Activated CD4-positive, alpha-beta T cell treated with anti-CD3 and anti-CD28 coated beads, Interleukin-2, amount 10 ng/mL, durations not matched to agents 7 days and 5 days (primary cell): ENCODE results near the gene IL20. TPM values are rescaled to one million over a fixed set of nuclear protein-coding genes. Genes with fewer than 3 reads are reported as not detected.

Source experiments
- CTCF ChIA-PET: fragments of 350-600 bp; sonication (Branson Sonifier 250); formaldehyde crosslinking; loops from one replicate; lab custom pipeline; 2021; ENCODE audit warnings: antibody characterized with exemption; lab: Charles Lee
- POLR2A ChIA-PET: fragments of 350-600 bp; sonication (Branson Sonifier 250); formaldehyde crosslinking; loops from one replicate; lab custom pipeline; 2021; ENCODE audit warnings: antibody characterized with exemption; lab: Charles Lee
- DNase-seq: peaks from one replicate; pipeline ENCODE4 v3.0.0-alpha.2; 2020
- H3K27ac Mint-ChIP-seq: one replicate; pipeline ENCODE4 v1.8.0; 2021; ENCODE audit warnings: mild to moderate bottlenecking, moderate library complexity, mixed read lengths
- H3K27me3 Mint-ChIP-seq: one replicate; pipeline ENCODE4 v1.8.0; 2021; ENCODE audit warnings: mixed read lengths
- H3K36me3 Mint-ChIP-seq: one replicate; pipeline ENCODE4 v1.8.0; 2021; ENCODE audit warnings: low read depth, mixed read lengths
- H3K4me1 Mint-ChIP-seq: one replicate; pipeline ENCODE4 v1.8.0; 2021; ENCODE audit warnings: mixed read lengths
- H3K4me3 Mint-ChIP-seq: one replicate; pipeline ENCODE4 v1.8.0; 2021; ENCODE audit warnings: mild to moderate bottlenecking, moderate library complexity, mixed read lengths
- H3K9me3 Mint-ChIP-seq: one replicate; pipeline ENCODE4 v1.8.0; 2021; ENCODE audit warnings: mixed read lengths
- total RNA-seq, 2 experiments: library from RNA; stranded (reverse); gene quantifications; one replicate each; pipeline ENCODE4 v1.2.3, GENCODE V29; 2021

The IL20 gene
- total RNA-seq, 2 experiments from 2014 or later, result not detected

GRCh38 chr1:206863266-206863665 lies 2.2 kb upstream of the IL20 start:
- ChIA-PET POLR2A (no interaction called here), CTCF (interaction anchor here (0.5 to 1.5 kb wide), 3 partner anchors 13 to 50 kb away, joined by 3 to 4 read pairs (median 4); no protein-coding TSS in a partner anchor)
- no peak overlapping the region for H3K4me3 Mint-ChIP-seq

DNA sequence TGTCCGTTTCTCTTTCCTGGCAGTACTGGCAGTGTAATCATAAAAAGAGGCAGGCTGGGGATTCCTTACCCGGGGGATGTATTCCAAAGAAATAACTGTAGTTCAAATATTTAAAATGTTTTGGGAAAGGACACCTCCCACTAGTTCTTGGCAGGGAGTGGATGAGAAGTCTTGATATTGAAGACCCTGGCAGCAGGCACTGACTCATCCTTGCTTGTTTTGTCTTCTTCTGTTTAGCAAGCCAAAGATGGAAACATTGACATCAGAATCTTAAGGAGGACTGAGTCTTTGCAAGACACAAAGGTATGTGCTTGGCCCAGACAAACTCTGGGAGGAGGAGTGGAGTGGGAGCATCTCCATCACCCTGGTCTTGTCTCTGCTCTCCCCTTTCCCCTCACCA lies 639 bp downstream of the IL20 start:
- peaks cover 36% of the 10 kb centered on the region for H3K27me3 Mint-ChIP-seq
- H3K4me3 Mint-ChIP-seq, result no peak overlapping the region
- POLR2A ChIA-PET, result no interaction called here
- CTCF ChIA-PET, result interaction anchor here (0.7 to 1.3 kb wide), 3 partner anchors 37 to 82 kb away, joined by 3 to 5 read pairs (median 3); no protein-coding TSS in a partner anchor
- no peak for DNase-seq
- H3K36me3 Mint-ChIP-seq, result no peaks in the 10 kb centered on the region
- peaks cover 2% of the 10 kb centered on the region for H3K9me3 Mint-ChIP-seq
- H3K27ac Mint-ChIP-seq, result no peak overlapping the region
- H3K4me1 Mint-ChIP-seq, result peaks cover 5% of the 10 kb centered on the region

More at GRCh38 chr1:206863266-206863665, 2.2 kb upstream of the IL20 start:
- peaks cover 2% of the 10 kb centered on the region for H3K9me3 Mint-ChIP-seq
- H3K27me3 Mint-ChIP-seq, result peaks cover 33% of the 10 kb centered on the region
- no peak for DNase-seq
- no peak overlapping the region for H3K27ac Mint-ChIP-seq
- H3K4me1 Mint-ChIP-seq, result peaks cover 12% of the 10 kb centered on the region
- H3K36me3 Mint-ChIP-seq, result peaks cover 3% of the 10 kb centered on the region

- no peak for DNase-seq
- peaks cover 12% of the 10 kb centered on the region for H3K9me3 Mint-ChIP-seq
- POLR2A ChIA-PET, result no interaction called here
- H3K4me1 Mint-ChIP-seq, result peaks cover 5% of the 10 kb centered on the region
- H3K27ac Mint-ChIP-seq, result no peak overlapping the region
- CTCF ChIA-PET, result interaction anchor here (1.4 to 1.5 kb wide), 2 partner anchors 45 to 133 kb away, joined by 3 to 4 read pairs; no protein-coding TSS in a partner anchor
- peaks cover 2% of the 10 kb centered on the region for H3K36me3 Mint-ChIP-seq
- peaks cover 32% of the 10 kb centered on the region for H3K27me3 Mint-ChIP-seq
- H3K4me3 Mint-ChIP-seq, result no peak overlapping the region
Observed at GRCh38 chr1:206867239-206867638, 1.8 kb downstream of the IL20 start.

DNA sequence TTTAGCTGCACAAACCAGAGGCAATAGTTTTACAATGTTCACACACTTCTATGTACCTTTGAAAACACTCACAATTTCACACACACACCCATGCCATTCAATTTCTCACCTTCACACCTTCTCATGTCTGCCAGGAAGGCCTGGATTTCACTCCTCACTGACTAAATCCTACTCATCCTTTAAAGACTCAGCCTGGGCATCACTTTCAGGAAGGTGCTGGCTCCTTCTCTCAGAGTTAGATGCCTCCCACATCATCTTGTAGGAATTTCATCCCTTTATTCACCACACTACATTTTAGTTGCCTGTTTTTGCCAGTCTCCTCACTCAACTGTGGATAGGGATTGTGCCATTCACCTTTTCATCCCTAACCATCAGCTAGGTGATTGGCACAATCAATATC lies 2.3 kb downstream of the IL20 start:
- Mint-ChIP-seq H3K9me3 (peaks cover 16% of the 10 kb centered on the region), H3K36me3 (peaks cover 2% of the 10 kb centered on the region)
- CTCF ChIA-PET, result interaction anchor here (0.7 to 1.5 kb wide), 5 partner anchors 8 to 133 kb away, joined by 3 to 4 read pairs (median 3); no protein-coding TSS in a partner anchor

DNA sequence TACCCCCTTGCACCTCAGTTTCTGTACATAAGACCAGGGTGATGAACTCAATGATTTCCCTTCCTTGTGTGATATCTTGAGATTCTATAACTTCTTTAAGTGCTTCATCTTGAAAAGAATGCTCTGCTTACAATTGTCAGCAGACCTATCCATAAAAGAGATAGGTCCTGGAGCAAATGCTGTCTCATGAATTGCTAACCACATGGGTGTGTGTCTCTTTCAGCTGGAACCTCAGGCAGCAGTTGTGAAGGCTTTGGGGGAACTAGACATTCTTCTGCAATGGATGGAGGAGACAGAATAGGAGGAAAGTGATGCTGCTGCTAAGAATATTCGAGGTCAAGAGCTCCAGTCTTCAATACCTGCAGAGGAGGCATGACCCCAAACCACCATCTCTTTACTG lies 2.8 kb downstream of the IL20 start:
- Mint-ChIP-seq H3K27ac (no peak overlapping the region), H3K36me3 (peaks cover 2% of the 10 kb centered on the region), H3K9me3 (peaks cover 19% of the 10 kb centered on the region), H3K4me1 (peaks cover 5% of the 10 kb centered on the region), H3K27me3 (peaks cover 26% of the 10 kb centered on the region), H3K4me3 (no peak overlapping the region)
- no peak for DNase-seq
- POLR2A ChIA-PET, result no interaction called here
- CTCF ChIA-PET, result interaction anchor here (0.7 to 1.5 kb wide), 5 partner anchors 9 to 134 kb away, joined by 3 to 4 read pairs (median 3); no protein-coding TSS in a partner anchor

More for the DNA sequence above, 2.3 kb downstream of the IL20 start:
- no peak for DNase-seq
- Mint-ChIP-seq H3K4me3 (no peak overlapping the region), H3K4me1 (peaks cover 5% of the 10 kb centered on the region), H3K27me3 (peaks cover 31% of the 10 kb centered on the region), H3K27ac (no peak overlapping the region)
- POLR2A ChIA-PET, result no interaction called here

DNA sequence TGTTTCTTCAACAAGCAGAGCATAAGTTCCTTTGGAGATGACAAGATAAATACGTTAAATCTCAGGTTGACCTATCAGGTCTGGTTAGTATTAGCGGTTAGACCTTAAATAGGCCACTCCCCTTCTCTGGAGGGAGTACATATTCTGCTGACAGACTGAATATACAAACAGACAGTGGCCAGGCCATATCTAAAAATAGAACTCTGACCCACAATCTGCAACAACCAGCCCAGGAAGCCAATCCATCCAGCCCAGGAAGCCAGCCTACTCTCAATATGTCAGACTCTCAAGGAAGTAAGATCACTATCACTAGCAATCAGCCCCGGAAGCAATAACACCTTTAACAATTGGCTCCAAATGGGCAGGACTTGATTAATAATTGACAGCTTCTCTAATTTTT lies 6.7 kb downstream of the IL20 start:
- Mint-ChIP-seq H3K27ac (no peak overlapping the region), H3K4me3 (no peak overlapping the region), H3K9me3 (peaks cover 34% of the 10 kb centered on the region), H3K36me3 (peaks cover 6% of the 10 kb centered on the region), H3K27me3 (peaks cover 16% of the 10 kb centered on the region), H3K4me1 (no peaks in the 10 kb centered on the region)
- ChIA-PET CTCF (interaction anchor here (0.8 to 2.1 kb wide), 7 partner anchors 10 to 55 kb away, joined by 3 to 6 read pairs (median 3); no protein-coding TSS in a partner anchor), POLR2A (no interaction called here)
- no peak for DNase-seq

GRCh38 chr1:206873603-206874188 lies 8.3 kb downstream of the IL20 start:
- ChIA-PET CTCF (interaction anchor here (1.2 to 2.1 kb wide), 2 partner anchors 14 to 139 kb away, joined by 4 to 6 read pairs; no protein-coding TSS in a partner anchor), POLR2A (no interaction called here)

GRCh38 chr1:206875752-206876377 lies 10.4 kb downstream of the IL20 start:
- Mint-ChIP-seq H3K27ac (no peak overlapping the region), H3K27me3 (peaks cover 5% of the 10 kb centered on the region), H3K36me3 (peaks cover 15% of the 10 kb centered on the region), H3K4me3 (no peak overlapping the region), H3K9me3 (peaks cover 57% of the 10 kb centered on the region), H3K4me1 (no peaks in the 10 kb centered on the region)
- ChIA-PET POLR2A (no interaction called here), CTCF (interaction anchor here (0.6 kb wide), 1 partner anchor 13 kb away, joined by 3 read pairs; no protein-coding TSS in a partner anchor)
- no peak for DNase-seq

More at GRCh38 chr1:206873603-206874188, 8.3 kb downstream of the IL20 start:
- Mint-ChIP-seq H3K27ac (no peak overlapping the region), H3K36me3 (peaks cover 10% of the 10 kb centered on the region), H3K9me3 (peaks cover 47% of the 10 kb centered on the region), H3K27me3 (peaks cover 7% of the 10 kb centered on the region), H3K4me3 (no peak overlapping the region), H3K4me1 (no peaks in the 10 kb centered on the region)
- DNase-seq, result no peak

- Mint-ChIP-seq H3K27ac (no peak overlapping the region), H3K4me1 (no peaks in the 10 kb centered on the region), H3K9me3 (peaks cover 44% of the 10 kb centered on the region), H3K36me3 (peaks cover 13% of the 10 kb centered on the region), H3K27me3 (peaks cover 5% of the 10 kb centered on the region), H3K4me3 (no peak overlapping the region)
- ChIA-PET CTCF (no interaction called here), POLR2A (no interaction called here)
- no peak for DNase-seq
Observed at GRCh38 chr1:206878456-206878855, 13.0 kb downstream of the IL20 start.

DNA sequence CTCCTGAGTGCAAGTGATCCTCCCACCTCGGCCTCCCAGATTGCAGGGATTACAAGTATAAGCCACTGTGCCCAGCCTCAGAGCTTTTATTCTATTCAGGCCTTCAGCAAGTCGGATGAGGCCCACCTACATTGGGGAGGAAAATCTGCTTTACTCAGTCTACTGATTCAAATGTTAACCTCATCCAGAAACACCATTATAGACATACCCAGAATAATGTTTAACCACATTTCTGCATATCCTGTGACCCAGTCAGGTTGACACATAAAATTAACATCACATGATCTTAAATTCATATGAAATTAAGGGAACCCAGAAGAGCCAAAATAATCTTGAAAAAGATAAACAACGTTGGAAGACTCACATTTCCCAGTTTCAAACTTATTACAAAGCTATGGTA lies 14.9 kb downstream of the IL20 start:
- H3K9me3 Mint-ChIP-seq, result peaks cover 39% of the 10 kb centered on the region
- ChIA-PET CTCF (interaction anchor here (1.0 to 1.2 kb wide), 3 partner anchors 29 to 71 kb away, joined by 3 read pairs; no protein-coding TSS in a partner anchor), POLR2A (no interaction called here)
- no peak overlapping the region for H3K27ac Mint-ChIP-seq
- H3K4me1 Mint-ChIP-seq, result no peaks in the 10 kb centered on the region
- peaks cover 13% of the 10 kb centered on the region for H3K36me3 Mint-ChIP-seq
- H3K27me3 Mint-ChIP-seq, result peaks cover 5% of the 10 kb centered on the region
- no peak overlapping the region for H3K4me3 Mint-ChIP-seq
- no peak for DNase-seq

DNA sequence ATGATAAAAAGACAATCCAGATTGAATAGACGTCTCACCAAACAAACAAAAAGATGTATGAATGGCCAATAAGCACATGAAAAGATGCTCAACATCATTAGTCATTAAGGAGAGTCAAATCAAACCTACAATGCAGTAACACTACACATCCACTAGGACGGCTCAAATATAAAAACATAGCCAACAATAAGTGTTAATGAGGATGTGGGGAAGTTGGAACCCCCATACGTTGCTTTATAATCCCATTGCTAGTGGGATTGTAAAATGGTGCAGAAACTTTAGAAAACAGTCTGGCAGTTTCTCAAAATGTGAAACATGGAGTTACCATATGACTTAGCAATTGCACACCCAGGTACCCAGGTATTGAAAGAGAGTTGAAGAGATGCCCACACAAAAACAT lies 17.1 kb downstream of the IL20 start:
- POLR2A ChIA-PET, result no interaction called here
- peaks cover 9% of the 10 kb centered on the region for H3K36me3 Mint-ChIP-seq
- H3K4me3 Mint-ChIP-seq, result no peak overlapping the region
- peaks cover 2% of the 10 kb centered on the region for H3K27me3 Mint-ChIP-seq
- no peaks in the 10 kb centered on the region for H3K4me1 Mint-ChIP-seq
- DNase-seq, result no peak
- CTCF ChIA-PET, result interaction anchor here (0.8 kb wide), 1 partner anchor 10 kb away, joined by 3 read pairs; no protein-coding TSS in a partner anchor
- no peak overlapping the region for H3K27ac Mint-ChIP-seq
- peaks cover 28% of the 10 kb centered on the region for H3K9me3 Mint-ChIP-seq

GRCh38 chr1:206883160-206883559 lies 17.7 kb downstream of the IL20 start:
- Mint-ChIP-seq H3K4me3 (no peak overlapping the region), H3K27ac (no peak overlapping the region), H3K4me1 (peaks cover under 1% of the 10 kb centered on the region), H3K27me3 (peaks cover 2% of the 10 kb centered on the region), H3K9me3 (peaks cover 22% of the 10 kb centered on the region), H3K36me3 (peaks cover 7% of the 10 kb centered on the region)
- ChIA-PET CTCF (interaction anchor here (0.8 to 2.2 kb wide), 4 partner anchors 11 to 149 kb away, joined by 3 to 12 read pairs (median 3); no protein-coding TSS in a partner anchor), POLR2A (no interaction called here)
- DNase-seq, result no peak
